ENCODE data around the gene ZNF77.

ZNF77 gene

GRCh38 chr19:2960120-2960519 lies 15.3 kb upstream of the ZNF77 start:
- Histone ChIP-seq H3K36me3 (no peaks in the 10 kb centered on the region), H3K9me3 (no peaks in the 10 kb centered on the region), H3K27me3 (no peaks in the 10 kb centered on the region), H3K4me1 (ENCODE audit: control insufficient read depth in 1 of 2, insufficient read depth in 1 of 2, low read depth in 1 of 2, low read length in 1 of 2) (no peaks in the 10 kb centered on the region), H3K4me3 (ENCODE audit: low read depth in 1 of 2, low read length in 1 of 2) (no peak overlapping the region), H3K27ac (no peak overlapping the region)
- no peak for TF ChIP-seq CTCF (IDR thresholded peaks at IDR 0.05)

- H3K36me3 ChIP-seq, result no peaks in the 10 kb centered on the region
- no peaks in the 10 kb centered on the region for H3K9me3 ChIP-seq
- no peak for TF ChIP-seq CTCF (IDR thresholded peaks at IDR 0.05)
- no peaks in the 10 kb centered on the region for H3K27me3 ChIP-seq
- no peak overlapping the region for H3K27ac ChIP-seq
- H3K4me3 ChIP-seq (ENCODE audit: low read depth in 1 of 2, low read length in 1 of 2), result no peak overlapping the region
- H3K4me1 ChIP-seq (ENCODE audit: control insufficient read depth in 1 of 2, insufficient read depth in 1 of 2, low read depth in 1 of 2, low read length in 1 of 2), result no peaks in the 10 kb centered on the region
Measured at GRCh38 chr19:2957160-2957559, 12.4 kb upstream of the ZNF77 start.

DNA sequence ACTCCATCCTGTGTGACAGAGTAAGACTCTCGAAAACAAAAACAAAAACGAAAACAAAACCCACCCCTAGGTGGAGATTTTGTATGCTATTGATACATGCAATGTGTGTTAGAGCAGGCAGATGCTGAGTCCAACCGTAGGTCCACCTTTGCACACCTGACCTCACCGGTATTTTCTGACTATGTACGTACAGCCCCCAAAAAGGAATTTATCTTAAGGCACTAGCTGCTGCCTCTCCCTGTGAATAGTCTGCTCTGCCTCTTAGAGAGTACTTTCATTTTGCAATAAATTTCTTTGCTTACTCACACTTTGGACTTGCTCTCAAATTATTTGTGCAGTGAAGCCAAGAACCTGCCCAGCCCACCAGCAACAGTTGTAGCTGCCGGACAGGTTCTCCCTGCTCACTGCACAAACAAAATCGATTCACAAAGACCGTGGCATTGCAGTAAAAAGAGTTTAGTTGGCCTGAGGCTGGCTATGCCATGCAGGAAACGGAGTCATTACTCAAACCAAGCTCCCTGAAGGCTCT lies 8.2 kb upstream of the ZNF77 start:
- no peaks in the 10 kb centered on the region for H3K9me3 ChIP-seq
- H3K36me3 ChIP-seq, result no peaks in the 10 kb centered on the region
- no peak overlapping the region for H3K27ac ChIP-seq
- H3K4me3 ChIP-seq (ENCODE audit: low read depth in 1 of 2, low read length in 1 of 2), result no peak overlapping the region
- H3K4me1 ChIP-seq (ENCODE audit: control insufficient read depth in 1 of 2, insufficient read depth in 1 of 2, low read depth in 1 of 2, low read length in 1 of 2), result peaks cover 15% of the 10 kb centered on the region in 2 experiments
- H3K27me3 ChIP-seq, result no peaks in the 10 kb centered on the region
- no peak for TF ChIP-seq CTCF (IDR thresholded peaks at IDR 0.05)

DNA sequence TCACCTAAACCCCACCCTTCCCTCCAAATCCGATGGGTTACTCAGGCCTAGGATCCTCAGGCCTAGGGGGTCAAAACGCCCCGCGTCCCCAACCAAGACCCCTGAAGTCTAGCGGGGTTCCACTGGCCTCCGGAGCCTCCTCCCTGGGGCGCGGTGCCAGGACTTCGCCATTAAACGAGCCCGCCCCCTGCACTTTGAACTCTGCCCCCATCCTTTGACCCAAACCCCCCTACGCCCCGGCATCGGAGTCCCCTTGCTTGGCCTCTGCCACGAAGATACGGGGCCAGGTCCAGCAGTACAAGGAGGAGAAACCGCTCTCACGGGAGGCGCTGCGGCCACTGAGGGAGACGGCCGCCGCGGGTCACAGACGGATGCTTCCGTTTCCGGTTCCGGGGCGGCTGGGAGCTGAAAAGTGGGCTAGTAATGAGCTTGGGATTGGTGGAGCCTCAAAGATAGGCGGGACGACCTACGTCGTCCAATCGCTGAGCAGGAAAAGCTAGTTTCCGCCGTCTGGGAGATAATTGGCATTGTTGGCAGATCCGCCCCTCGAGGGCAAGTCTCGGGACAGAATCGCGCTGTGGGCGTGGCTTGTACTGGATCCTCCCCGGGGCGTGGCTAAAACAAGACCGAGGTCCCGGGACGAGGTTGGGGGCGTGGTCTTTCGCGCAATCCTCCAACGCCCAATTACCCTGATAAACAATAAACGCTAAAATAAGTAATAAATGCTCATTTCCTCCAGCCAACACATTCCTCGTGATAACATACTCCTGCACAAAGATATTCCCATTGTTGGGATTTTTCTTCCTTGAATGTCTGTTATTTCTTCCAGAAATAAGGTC lies 5.7 kb upstream of the ZNF77 start:
- TF ChIP-seq CTCF (IDR thresholded peaks at IDR 0.05), result no peak
- Histone ChIP-seq H3K27ac (peak overlapping the region; percentile 97), H3K36me3 (no peaks in the 10 kb centered on the region)

DNA sequence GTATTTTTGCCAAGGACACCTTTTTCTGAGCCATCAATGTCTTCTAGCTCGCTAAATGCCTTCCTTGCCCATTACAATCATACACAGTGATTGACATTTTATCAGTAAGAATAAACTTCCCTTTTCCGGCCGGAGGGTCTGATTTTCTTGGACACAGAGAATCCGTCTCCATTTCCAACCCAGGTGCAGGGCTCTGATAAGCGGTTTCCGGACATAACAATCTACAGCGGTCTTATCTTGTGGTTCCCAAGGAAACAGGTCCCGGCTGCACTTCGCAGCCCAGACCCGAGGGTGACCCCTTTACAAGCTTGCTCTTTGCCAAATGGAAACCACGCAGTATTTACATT lies 5.1 kb upstream of the ZNF77 start:
- peaks cover 5% of the 10 kb centered on the region for H3K9me3 ChIP-seq
- no peaks in the 10 kb centered on the region for H3K27me3 ChIP-seq
- no peak for TF ChIP-seq CTCF (IDR thresholded peaks at IDR 0.05)
- H3K4me3 ChIP-seq (ENCODE audit: low read depth in 1 of 2, low read length in 1 of 2), result peak overlapping the region; percentile 80 to 89
- no peaks in the 10 kb centered on the region for H3K36me3 ChIP-seq
- H3K27ac ChIP-seq, result peak overlapping the region; percentile 97
- H3K4me1 ChIP-seq (ENCODE audit: control insufficient read depth in 1 of 2, insufficient read depth in 1 of 2, low read depth in 1 of 2, low read length in 1 of 2), result peaks cover 21% of the 10 kb centered on the region in 2 experiments

More for the DNA sequence above, 5.7 kb upstream of the ZNF77 start:
- Histone ChIP-seq H3K27me3 (no peaks in the 10 kb centered on the region), H3K9me3 (no peaks in the 10 kb centered on the region), H3K4me3 (ENCODE audit: low read depth in 1 of 2, low read length in 1 of 2) (peak overlapping the region; percentile 80 to 89), H3K4me1 (ENCODE audit: control insufficient read depth in 1 of 2, insufficient read depth in 1 of 2, low read depth in 1 of 2, low read length in 1 of 2) (peaks cover 15% of the 10 kb centered on the region in 2 experiments)
